ENCODE measurements around the gene SCD.

The SCD gene

GRCh38 chr10:100340948-100341847, 5.8 kb upstream of the SCD start:
- DNase-seq (ENCODE audit: low read depth in 3 of 3), result no peak

GRCh38 chr10:100341953-100342626, 4.9 kb upstream of the SCD start:
- peak in 2 of 3 donors; percentile 16 to 31 for DNase-seq (ENCODE audit: low read depth in 3 of 3)

GRCh38 chr10:100342627-100342972, 4.4 kb upstream of the SCD start:
- DNase-seq (ENCODE audit: low read depth in 3 of 3), result no peak

GRCh38 chr10:100344241-100344788, 2.7 kb upstream of the SCD start:
- DNase-seq (ENCODE audit: low read depth in 3 of 3), result no peak

- DNase-seq (ENCODE audit: low read depth in 3 of 3), result no peak
These were observed 1.3 kb upstream of the SCD start for GRCh38 chr10:100345570-100346330.

DNA sequence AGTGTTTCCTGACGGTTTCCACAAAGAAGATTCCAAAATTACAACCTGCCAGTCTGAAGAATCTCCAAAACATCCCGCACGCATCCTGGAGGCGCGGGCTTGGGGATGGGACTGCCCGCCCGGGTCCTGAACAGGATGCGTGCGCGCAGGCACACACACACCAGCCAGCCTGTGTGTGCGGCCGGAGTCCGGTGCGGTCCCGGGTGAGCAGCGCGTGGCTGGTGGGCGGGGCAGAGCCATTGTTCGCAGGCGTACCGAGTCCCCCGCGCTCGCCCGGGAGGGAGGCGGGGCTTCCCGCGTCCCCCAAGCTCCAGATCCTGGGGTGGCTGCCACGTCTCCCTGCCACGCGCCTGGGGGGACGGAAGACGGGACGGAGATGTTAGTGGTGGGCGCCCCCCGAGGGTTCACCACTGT, 675 bp upstream of the SCD start:
- peak; percentile 48 to 82 (median 59) for DNase-seq (ENCODE audit: low read depth in 3 of 3)

DNA sequence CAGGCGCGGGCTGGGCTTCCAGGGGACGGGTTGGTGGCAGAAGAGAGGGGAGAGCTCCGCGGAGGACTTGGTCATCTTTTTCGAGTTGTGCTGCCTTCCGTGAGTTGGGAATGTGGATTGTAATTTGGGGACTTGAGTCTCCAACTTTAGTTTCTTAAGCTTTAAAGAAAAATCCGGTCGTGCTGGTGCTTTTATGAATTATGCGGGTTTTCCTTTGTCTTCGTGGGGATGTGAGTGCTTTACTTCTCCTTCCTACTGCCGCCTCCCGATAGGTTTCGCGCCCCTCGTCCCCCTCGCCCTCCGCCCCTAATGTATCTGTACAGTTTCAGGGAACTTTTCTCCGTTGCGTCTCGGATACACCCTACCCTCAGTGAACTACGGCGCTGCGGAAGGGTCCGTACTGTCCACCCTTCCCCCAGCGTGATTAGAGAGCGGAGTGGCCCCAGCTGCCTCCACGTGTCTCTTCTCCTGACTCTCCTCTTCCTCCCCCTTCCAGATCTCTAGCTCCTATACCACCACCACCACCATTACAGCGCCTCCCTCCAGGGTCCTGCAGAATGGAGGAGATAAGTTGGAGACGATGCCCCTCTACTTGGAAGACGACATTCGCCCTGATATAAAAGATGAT, 649 bp downstream of the SCD start:
- DNase-seq (ENCODE audit: low read depth in 3 of 3), result no peak

DNA sequence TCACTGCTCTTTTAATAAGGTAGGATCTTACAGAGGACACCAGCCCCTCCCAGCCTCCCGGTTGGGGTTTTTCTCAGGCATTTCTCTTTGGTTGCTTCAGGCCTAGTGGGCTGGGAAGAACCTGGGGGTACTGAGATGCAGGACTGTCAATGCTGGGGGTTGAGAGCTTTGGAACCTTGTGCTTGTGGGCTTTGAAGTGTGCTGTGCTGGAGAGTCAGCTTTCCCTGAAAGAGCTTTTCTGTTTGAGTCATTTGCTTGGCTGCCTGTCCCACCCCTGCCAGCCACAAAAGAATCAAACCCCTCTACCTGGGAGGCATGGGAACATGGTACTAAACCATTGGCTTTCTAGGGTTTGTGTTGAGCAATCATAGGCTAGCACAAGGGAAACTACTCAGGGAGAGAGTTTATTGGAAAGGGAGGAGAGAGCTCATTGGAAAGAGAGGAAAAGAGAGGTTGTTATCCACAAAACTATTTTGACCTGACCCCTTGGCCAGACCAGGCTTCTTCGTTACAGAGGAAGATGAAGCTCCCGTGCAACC, 1.4 kb downstream of the SCD start:
- no peak for DNase-seq (ENCODE audit: low read depth in 3 of 3)

DNA sequence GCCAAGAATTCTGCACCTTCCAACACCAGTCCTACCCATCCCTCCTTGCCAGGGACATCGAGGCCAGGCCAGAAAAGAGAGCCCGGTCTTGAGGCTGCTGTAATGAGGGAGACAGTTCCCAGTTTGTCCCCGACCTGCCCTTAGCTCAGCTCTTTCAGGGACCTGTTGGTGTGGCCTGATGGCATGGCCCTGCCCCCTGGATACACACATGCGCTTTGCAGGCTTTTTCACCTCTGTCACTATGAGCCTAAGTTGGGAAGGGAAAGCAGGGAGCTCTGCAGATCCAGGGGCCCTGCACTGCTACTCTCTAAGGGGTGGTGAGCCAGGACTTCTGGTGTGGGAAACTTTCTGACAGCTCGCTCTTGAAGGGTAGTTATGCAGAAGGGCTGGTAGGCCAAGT, 2.1 kb downstream of the SCD start:
- DNase-seq (ENCODE audit: low read depth in 3 of 3), result no peak

GRCh38 chr10:100349672-100350071, 2.6 kb downstream of the SCD start:
- no peak for DNase-seq (ENCODE audit: low read depth in 3 of 3)

DNA sequence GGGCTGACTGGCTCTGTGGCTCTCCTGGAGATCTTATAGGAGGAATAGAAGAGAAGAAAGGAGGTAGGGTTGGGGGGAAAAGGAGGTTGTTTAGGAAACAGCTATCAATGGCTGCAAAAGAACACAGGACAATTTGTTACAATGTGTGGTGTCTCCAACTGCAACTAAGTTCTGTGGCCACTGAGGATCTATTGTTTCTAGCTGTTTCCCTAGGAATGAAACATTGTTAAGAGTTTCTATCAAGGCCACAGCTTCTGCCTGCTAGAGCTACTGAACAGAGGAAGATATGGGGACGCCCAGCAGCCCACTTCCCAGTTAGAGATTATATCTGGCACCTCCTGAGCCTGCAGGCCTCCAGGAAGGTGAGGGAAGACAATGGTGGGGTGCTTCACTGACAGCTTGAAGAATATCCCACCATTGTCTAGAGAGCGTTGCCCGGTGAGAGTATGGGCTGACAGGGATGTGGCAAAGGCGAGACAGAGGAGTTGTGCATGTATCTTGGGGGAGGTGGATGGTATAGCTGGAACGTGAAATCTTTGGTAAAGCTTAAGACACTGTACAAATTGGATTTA, 4.0 kb downstream of the SCD start:
- DNase-seq (ENCODE audit: low read depth in 3 of 3), result no peak

GRCh38 chr10:100353770-100354485, 6.9 kb downstream of the SCD start:
- no peak for DNase-seq (ENCODE audit: low read depth in 3 of 3)

GRCh38 chr10:100355086-100355485, 8.1 kb downstream of the SCD start:
- no peak for DNase-seq (ENCODE audit: low read depth in 3 of 3)

- no peak for DNase-seq (ENCODE audit: low read depth in 3 of 3)
These were observed 9.3 kb downstream of the SCD start for GRCh38 chr10:100356067-100357017.

DNA sequence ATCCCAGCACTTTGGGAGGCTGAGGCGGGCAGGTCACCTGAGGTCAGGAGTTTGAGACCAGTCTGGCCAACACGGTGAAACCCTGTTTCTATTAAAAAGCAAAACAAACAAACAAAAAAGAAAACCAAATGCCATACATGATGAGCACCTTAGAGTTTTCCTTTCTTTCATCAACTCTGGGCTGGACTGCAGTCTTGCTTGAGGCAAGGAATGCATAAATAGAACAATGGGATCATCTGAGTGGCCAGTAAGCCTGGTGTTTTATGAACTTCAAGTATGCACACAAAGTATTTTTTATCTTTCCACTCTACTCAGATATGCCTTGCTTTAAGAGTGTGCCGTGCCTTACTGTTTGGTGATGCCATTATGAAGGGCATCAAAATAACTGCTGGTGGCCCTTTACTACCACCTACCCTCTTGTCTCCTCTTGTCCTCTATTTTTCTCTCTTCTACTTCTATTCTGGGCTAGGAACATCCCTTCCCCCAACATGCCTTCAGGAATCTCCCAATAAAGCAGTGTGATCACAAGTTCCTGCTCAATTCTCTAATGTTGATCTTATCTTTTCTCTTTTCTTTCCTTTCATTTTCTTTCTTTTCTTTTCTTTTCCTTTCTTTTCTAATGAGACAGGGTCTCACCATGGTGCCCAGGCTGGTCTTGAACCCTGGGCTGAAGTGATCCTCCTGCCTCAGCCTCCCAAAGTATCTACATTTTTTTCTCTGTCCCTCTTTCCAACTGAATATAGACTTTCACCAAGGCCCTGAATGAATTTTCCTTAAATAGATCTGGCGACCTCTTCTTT, 10.2 kb downstream of the SCD start:
- no peak for DNase-seq (ENCODE audit: low read depth in 3 of 3)

- DNase-seq (ENCODE audit: low read depth in 3 of 3), result no peak
These were observed 12.0 kb downstream of the SCD start for GRCh38 chr10:100359030-100359432.

DNA sequence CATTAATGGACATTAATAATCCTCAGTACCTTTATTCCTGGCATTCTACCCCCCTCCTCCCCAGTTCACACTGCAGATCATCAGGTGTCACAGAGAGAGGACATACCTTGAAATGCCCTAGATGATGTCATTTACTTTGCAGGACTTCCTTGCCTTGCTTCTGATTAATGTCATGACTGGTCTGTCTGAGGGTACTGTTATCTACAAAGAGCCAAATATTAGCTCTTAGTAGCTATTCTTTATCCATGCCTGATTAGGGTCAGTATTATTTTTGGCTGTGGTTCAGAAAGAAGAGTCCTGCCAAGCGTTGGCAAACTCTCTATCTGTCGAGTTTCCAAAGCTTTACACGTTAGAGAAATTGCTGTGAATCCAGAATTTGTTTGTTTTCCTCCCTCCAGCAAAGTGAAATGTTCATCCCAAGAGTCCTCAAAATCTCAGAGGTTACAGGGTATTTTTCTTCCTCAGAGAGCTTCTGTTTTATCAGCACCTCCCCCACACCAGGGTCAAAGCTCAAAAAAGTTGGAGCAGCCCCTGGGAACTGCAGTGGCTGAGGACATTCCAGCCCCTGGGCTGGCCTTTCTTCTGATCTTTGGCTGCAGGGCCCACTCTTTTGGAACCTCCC, 12.6 kb downstream of the SCD start:
- DNase-seq (ENCODE audit: low read depth in 3 of 3), result no peak

DNA sequence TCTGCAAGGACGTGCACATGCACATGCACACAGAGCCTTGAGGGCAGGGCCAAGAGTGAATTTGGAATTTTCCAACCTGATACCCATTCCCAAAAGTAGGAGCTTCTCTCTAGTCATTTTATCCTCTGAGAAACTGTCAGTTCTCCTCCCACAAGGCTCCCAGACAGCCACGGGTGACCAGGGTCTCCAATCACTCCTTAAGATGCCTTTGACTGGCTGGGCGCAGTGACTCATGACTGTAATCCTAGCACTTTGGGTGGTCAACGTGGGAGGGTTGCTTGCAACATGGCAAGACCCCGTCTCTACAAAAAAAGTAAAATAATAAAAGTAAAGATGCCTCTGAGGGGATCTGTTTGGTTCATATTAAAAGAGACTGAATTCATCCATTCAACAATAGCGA, 13.2 kb downstream of the SCD start:
- no peak for DNase-seq (ENCODE audit: low read depth in 3 of 3)

All from stimulated activated CD4-positive, alpha-beta T cell treated with anti-CD3 and anti-CD28 coated beads, TNF-alpha, amount 100 ng/mL, for 48 hours (primary cell).